ENCODE measurements around the gene SOX8.
"Not testable (repeated sequence)": the region's sequence is repeated elsewhere in the genome, so short reads cannot be mapped to it uniquely, and the experiment has no call there.

The SOX8 gene

GRCh38 chr16:955766-956165 is 25.8 kb upstream of the SOX8 start:
- not testable (repeated sequence) for DNase-seq

DNA sequence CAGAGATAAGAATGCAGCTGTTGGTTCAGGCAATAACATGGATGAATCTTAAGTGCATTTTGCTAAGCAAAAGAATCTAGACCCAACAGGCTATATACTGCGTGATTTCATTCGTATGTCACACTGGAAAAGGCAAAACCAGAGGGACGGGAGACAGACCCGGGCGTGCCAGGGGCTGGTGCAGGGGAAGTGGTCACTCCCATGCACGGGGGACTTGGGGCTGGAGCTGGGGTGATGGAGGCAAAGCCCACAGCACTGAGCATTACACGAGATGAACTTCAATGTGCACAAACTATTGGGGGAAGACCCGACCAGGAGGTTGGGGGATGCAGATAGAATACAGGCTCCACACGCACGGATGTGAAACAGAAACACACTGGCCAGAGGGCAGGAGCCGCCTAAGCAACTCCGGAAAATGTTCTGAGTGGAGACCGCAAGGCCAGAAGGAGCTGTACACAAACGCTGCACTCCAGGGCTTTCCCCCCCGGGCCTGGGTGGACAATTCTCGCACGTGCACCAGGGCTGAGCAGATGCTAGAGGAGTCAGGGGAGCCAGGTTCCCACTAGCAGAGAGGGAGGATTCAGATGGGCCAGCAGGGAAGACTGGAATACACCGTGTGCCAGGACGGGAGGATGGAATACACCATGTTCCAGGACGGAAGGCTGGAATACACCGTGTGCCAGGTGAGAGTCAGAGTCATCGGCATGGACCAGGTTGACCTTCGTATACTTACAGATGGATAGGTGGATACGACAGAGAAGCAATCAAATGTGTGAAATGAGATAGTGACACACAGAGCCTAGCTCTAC is 22.1 kb upstream of the SOX8 start:
- no peak for DNase-seq

- no peak for DNase-seq
Observed at GRCh38 chr16:962366-962765, 19.2 kb upstream of the SOX8 start.

DNA sequence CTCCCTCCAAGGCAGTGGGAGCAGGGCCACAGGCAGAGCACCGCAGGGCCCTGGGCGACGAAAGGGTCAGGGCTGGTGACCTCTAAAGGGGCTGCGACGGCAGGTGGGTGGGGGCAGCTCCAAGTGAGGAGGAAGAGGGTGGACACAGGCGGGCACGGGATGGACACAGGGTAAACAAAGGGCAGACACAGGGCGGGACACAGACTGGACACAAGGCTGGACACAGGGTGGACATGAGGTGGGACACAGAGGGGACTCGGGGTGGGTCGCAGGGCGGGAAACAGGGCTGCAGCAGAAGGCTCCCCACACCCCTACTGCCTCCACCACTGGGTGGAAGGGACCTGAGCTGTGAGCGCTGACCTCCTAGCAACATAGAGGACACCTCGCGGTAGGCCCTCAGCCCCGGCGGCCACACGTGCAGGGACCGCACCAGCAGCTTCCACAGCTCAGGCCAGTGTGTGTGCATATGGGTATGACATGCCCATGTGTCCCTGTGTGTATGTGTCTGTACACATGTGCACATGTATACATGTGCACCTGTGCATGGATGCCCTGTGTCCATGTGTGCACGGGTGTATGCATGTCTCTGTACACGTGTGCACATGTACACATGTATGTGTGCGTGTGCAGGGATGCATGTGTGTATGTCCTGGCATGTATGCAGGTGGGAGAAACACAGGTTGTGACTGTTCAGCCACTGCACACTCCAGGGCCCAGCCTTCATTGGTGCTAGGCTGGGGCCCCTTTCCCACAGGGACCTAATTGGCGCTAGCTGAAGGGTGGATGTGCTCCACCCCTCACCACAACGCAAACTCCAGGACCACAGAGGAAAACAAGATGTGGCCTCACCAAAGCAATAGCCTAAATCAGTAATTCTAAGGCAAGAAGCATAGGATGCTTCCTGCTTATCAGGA is 18.4 kb upstream of the SOX8 start:
- no peak for DNase-seq

- DNase-seq: no peak
Observed at GRCh38 chr16:963913-964312, 17.7 kb upstream of the SOX8 start.

GRCh38 chr16:964356-965035 is 17.1 kb upstream of the SOX8 start:
- DNase-seq: peak; percentile 95

DNA sequence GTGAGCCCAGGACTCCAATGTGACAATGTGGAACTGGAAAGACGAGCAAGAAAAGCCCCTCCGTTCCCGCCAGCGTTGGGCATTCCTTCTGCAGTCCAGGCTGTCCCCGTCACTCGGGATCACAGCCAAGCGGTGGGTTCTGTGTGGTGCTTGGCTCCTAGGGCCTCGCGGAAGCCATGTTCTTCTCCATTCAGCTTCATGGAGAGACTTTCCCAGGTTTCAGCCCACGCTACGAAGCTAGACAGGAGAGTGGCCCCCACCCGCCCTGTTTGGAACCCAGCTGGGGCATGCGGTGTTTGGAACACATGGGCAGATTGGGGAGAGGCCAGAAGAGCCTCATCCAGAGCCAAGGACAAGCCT is 16.6 kb upstream of the SOX8 start:
- peak; percentile 53 for DNase-seq

DNA sequence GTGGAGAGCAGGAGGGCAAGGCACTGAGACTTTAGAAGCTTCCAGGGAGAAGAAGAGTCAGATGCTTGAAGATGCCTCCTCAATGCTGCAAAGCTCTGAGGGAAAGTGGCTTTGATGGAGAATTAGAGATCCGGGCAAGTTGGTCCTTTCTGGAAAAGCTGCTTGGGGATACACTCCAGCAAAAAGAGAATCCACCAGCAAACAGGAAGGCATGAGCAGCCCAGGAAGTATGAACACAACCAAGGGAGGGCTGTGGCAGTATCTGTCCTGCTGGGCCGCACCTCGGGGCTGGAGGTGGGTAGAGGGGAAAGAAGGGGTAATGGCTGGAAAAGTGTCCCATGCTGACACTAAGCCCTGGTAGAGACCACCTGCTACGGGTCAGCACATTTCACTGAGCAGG is 16.1 kb upstream of the SOX8 start:
- no peak for DNase-seq

- no peak for DNase-seq
Observed at GRCh38 chr16:966035-966434, 15.5 kb upstream of the SOX8 start.

GRCh38 chr16:966505-966904 is 15.1 kb upstream of the SOX8 start:
- DNase-seq: no peak

DNA sequence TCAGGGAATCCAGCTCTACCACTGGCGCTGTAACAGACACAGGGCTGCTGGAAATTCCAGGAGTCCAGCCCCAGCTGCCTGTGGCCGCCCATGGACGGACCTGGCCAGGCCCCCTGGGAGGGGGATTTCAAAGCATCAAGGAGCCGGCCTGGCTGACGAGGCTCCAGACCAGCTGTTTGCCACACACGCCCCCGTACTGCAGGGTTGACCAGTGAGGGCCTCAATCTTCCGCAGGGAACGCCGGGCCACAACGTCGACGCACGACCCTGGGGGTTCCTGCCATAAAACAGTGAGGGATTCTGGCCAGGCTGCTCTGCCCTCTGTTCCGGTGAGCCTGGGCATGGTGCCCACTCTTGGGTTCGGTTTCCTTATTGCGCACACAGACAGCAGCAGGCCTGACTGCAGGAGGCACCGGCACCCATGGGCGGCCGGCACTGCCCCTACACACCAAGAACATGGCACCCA is 14.5 kb upstream of the SOX8 start:
- DNase-seq: no peak

- no peak for DNase-seq
Observed at GRCh38 chr16:967546-968295, 13.8 kb upstream of the SOX8 start.

DNA sequence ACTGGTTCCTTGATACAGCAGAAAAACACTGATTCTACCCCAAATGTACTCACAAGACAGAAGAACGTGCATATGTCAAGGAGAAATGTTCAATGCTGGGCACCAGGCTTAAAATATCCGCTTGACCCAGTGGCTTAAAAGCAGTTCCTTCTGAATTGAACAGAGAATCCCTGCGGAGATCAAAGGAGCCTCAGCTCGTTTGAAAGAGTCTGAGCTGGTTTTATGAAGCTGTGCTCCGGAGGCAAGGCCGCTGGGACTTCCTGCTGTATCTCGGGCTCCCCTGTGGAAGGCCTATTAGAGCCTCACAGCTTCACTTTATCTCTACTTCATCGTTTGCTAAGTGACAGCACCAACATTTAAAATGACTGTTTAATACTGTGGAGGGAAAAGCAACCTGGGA is 12.9 kb upstream of the SOX8 start:
- DNase-seq: no peak

- DNase-seq: no peak
Observed at GRCh38 chr16:969508-970385, 11.8 kb upstream of the SOX8 start.

GRCh38 chr16:970386-970765 is 11.2 kb upstream of the SOX8 start:
- no peak for DNase-seq

DNA sequence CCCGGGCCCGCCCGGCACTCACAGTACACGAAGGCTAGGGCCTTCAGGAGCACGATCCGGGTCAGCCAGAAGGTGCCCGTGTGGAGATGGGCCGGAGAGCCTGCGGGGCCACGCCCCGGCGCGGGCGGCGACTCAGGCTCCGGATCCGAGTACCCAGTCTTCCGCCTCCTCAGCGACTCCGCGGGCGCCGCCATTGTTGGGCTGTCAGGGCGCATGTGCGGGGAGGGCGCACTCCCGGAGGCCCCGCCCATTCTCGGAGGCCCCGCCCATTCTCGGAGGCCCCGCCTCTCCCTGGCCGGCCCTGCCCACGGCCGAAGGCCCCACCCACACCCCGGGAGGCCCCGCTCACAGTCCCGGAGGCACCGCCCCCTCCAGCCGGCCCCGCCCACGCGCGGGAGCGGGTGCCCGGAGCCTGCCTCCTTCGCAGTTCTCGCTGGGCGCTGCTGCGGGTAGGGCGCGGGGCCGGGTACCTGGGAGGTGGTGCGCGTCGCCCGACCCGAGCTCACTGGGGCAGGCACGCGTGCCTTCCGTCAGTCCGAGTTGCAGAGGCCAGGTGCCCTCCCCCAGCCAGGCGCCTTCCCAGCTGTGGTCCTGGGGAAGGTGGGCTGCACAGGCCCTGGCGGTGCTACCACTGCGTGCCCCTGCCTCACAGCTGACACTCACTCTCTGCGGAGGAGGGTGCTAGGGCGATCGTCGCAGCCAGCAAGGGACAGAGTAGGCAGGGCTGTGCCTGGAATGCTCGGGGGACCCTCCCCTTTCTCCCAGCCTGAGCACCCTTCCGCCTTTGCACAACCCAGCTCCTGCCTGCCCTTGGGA is 10.6 kb upstream of the SOX8 start, which contains the start of gene LMF1:
Gene LMF1 (minus strand): TSS at position 219 of the 816 bp plus-strand sequence. CDS start 4 bp downstream, at position 215.
- peak; percentile 24 for DNase-seq

DNA sequence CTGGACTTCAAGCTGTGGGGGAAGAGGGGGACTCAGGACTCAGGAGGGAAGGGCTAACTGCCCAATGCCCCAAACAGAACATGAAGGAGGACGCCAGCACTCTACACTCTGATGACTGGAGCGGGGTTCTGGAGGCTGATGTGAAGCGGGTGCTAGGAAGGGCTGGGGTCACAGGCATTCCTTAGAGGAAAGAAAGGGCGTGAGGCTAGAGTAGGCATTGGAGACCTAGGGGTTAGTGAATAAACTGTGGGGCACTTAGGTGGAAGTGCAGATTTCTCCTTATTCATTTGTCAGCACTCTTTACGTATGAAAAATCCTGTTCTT is 10.0 kb upstream of the SOX8 start:
- DNase-seq: no peak

- no peak for DNase-seq
Observed at GRCh38 chr16:971981-972315, 9.6 kb upstream of the SOX8 start.

DNA sequence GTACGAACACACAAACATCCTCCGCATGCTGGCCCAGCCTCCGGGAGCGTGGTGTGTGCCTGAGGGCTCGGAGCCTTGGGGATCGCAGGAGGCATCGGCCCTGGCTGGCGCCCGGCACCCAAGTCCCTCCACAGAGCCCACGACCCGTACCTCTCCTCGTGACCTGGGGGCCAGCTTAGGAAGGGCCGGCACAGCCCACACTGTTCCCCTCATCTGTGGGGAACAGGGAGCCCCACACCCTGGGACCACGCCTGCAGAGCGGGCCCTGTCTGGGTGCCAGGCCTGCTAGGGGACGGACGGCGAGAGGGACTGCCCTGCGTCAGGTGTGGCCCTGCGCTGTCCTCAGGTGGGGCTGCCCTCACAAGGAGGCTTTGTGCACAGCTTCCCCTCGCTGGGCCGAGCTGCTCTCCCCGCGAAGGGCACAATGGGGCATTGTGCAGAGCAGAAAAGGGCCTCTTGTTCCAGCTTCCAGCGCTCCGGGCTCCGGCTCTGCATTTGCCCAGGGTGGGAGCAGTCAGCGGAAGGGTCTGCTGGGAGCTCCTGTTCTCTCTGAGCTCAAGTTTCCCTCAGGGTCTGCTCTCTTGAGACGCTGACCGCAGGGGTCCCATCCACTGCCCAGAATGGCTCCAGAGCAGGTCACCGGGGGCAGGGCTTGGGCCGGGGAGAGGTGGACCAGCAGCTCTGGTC is 9.1 kb upstream of the SOX8 start:
- DNase-seq: no peak

DNA sequence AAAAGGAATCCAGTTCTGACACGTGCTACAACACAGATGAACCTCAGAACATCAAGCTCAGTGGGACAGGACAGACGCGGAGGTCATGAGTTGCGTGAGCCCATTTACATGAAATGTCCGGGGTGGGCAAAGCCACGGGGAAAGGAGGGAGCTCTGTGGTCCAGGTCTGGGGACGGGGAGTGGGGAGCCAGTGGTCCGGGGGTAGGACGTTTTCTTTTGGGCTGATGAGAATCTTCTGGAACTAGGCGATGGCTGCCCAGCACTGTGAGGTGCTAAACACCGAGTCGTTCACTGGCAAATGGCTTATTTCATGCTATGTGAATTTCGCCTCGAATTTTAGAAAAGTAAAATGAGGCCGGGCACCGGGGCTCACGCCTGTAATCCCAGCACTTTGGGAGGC is 8.2 kb upstream of the SOX8 start:
- DNase-seq: no peak
